Neural crest cell (in vitro differentiated cells): Measurements from ENCODE around the gene SLC25A15. TPM values are rescaled to one million over a fixed set of nuclear protein-coding genes. Genes with fewer than 3 reads are reported as not detected.
"Not testable (repeated sequence)": the region's sequence is repeated elsewhere in the genome, so short reads cannot be mapped to it uniquely, and the experiment has no call there.

Source experiments
- DNase-seq: peaks from one replicate; pipeline ENCODE4 v3.0.0; 2021; ENCODE audit warnings: low read depth, mixed read lengths, low spot score
- H3K27ac Mint-ChIP-seq: one replicate; pipeline ENCODE4 v1.8.0; 2021; ENCODE audit warnings: mild to moderate bottlenecking, mixed read lengths; ENCODE audit not compliant: unreplicated experiment
- H3K27me3 Mint-ChIP-seq: 2 replicates; pipeline ENCODE4 v1.8.0; 2021; ENCODE audit warnings: low read depth, mild to moderate bottlenecking, mixed read lengths
- H3K36me3 Mint-ChIP-seq: 2 replicates; pipeline ENCODE4 v1.8.0; 2021; ENCODE audit warnings: low read depth, mild to moderate bottlenecking, mixed read lengths
- H3K4me1 Mint-ChIP-seq: 2 replicates; pipeline ENCODE4 v1.8.0; 2021; ENCODE audit warnings: mixed read lengths
- H3K4me3 Mint-ChIP-seq: one replicate; pipeline ENCODE4 v1.8.0; 2021; ENCODE audit warnings: mild to moderate bottlenecking, mixed read lengths
- H3K9me3 Mint-ChIP-seq: 2 replicates; pipeline ENCODE4 v1.8.0; 2021; ENCODE audit warnings: mixed read lengths
- CTCF ChIP-seq: fragments of 200-600 bp; sonication (generic); conservative IDR thresholded peaks from 2 replicates; pipeline ENCODE4 v1.5.0; 2021; ENCODE audit warnings: antibody characterized with exemption, mild to moderate bottlenecking
- microRNA-seq: library from miRNA; unstranded; fragments of <30 nt; microRNA quantifications from one replicate; pipeline ENCODE4, GENCODE V29; 2020
- total RNA-seq: library from RNA; stranded (reverse); gene quantifications from 2 replicates; pipeline ENCODE4 v1.2.1, GENCODE V29; 2021

SLC25A15 gene
- total RNA-seq, 1 donor from 2014 or later, result 23.5 TPM

DNA sequence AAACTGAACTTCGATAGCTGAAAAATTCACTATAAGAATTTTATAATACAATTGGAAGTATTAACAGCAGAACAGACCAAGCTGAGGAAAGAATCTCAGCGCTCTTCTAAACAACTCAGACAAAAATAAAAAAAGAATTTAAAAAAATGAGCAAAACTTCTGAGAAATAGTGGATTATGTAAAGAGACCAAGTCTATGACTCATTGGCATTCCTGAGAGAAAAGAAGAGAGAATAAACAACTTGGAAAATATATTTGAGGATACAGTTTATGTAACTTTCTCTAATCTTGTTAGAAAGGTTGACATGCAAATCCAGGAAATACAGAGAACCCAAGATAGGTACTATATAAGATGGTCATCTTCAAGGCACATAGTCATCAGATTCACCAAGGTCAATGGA is 25.4 kb downstream of the SLC25A15 start:
- no peak for TF ChIP-seq CTCF
- Mint-ChIP-seq H3K4me1 (no peaks in the 10 kb centered on the region), H3K4me3 (no peak overlapping the region), H3K36me3 (peaks cover 61% of the 10 kb centered on the region), H3K9me3 (peaks cover 25% of the 10 kb centered on the region), H3K27ac (no peak overlapping the region), H3K27me3 (no peaks in the 10 kb centered on the region)
- no peak for DNase-seq

DNA sequence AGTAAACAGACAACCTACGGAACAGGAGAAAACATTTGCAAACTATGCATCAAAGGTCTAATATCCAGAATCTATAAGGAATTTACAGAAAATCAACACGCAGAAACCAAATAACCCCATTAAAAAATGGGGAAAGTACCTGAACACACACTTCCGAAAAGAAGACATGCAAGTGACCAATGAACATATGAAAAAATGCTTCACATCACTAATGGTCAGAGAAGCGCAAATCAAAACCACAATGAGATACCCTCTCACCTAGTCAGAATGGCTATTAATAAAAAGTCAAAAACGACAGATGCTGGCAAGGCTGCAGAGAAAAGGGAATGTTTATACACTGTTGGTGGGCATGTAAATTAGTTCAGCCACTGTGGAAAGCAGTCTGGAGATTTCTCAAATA is 29.5 kb downstream of the SLC25A15 start:
- no peak overlapping the region for H3K27ac Mint-ChIP-seq
- H3K4me1 Mint-ChIP-seq, result no peaks in the 10 kb centered on the region
- H3K9me3 Mint-ChIP-seq, result peaks cover 25% of the 10 kb centered on the region

DNA sequence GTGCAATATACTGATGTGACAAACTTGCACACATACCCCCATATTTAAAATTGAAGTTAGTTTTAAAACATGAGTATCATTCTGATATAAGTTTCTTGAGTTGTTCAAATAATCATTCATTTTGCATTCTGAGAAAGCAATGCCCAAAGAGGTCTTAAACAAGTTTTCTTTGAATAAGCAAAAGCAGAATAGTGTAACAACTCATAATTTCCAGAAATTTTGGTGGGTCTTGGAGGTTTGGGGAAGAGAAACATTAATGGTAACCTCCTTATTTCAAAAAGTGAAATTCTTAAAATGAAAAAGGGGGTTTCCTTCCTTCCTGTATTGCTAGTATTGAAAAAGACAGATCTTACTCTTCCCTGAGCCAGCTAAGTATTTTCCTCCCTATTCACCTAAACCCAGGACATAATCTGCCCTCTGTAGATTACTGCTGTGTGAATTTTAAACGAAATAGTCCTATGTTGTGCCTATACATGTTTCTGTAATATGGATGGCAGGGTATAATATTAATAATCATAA is 30.4 kb downstream of the SLC25A15 start:
- H3K4me1 Mint-ChIP-seq, result no peaks in the 10 kb centered on the region
- H3K27ac Mint-ChIP-seq, result no peak overlapping the region
- H3K4me3 Mint-ChIP-seq, result no peak overlapping the region
- no peak for TF ChIP-seq CTCF
- no peak for DNase-seq
- H3K27me3 Mint-ChIP-seq, result no peaks in the 10 kb centered on the region
- H3K9me3 Mint-ChIP-seq, result peaks cover 24% of the 10 kb centered on the region
- peaks cover 32% of the 10 kb centered on the region for H3K36me3 Mint-ChIP-seq

More for the DNA sequence above, 29.5 kb downstream of the SLC25A15 start:
- Mint-ChIP-seq H3K36me3 (peaks cover 40% of the 10 kb centered on the region), H3K27me3 (no peaks in the 10 kb centered on the region), H3K4me3 (no peak overlapping the region)
- no peak for TF ChIP-seq CTCF
- DNase-seq, result no peak

DNA sequence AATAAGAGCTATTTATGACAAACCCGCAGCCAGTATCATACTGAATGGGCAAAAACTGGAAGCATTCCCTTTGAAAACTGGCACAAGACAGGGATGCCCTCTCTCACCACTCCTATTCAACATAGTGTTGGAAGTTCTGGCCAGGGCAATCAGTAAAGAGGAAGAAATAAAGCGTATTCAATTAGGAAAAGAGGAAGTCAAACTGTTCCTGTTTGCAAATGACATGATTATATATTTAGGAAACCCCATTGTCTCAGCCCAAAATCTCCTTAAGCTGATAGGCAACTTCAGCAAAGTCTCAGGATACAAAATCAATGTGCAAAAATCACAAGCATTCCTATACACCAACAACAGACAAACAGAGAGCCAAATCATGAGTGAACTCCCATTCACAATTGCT is 50.3 kb downstream of the SLC25A15 start:
- not testable (repeated sequence) for H3K27ac Mint-ChIP-seq, H3K27me3 Mint-ChIP-seq, H3K4me3 Mint-ChIP-seq, DNase-seq
- peaks cover 11% of the 10 kb centered on the region for H3K4me1 Mint-ChIP-seq
- peaks cover 14% of the 10 kb centered on the region for H3K9me3 Mint-ChIP-seq
- H3K36me3 Mint-ChIP-seq, result peaks cover 26% of the 10 kb centered on the region

GRCh38 chr13:40840955-40841354 is 51.5 kb downstream of the SLC25A15 start:
- not testable (repeated sequence) for H3K27ac Mint-ChIP-seq, H3K4me3 Mint-ChIP-seq, H3K27me3 Mint-ChIP-seq, DNase-seq, H3K4me1 Mint-ChIP-seq
- Mint-ChIP-seq H3K9me3 (peaks cover 14% of the 10 kb centered on the region), H3K36me3 (peaks cover 26% of the 10 kb centered on the region)

Small RNA genes within 50 kb of the gene (microRNA-seq; reads per million reads assigned to microRNA genes)
- not detected for gene MIR621

Other genes with a start within 250 kb of the SLC25A15 start
- gene FOXO1, start 123.0 kb upstream of the SLC25A15 start, total RNA-seq, result 8.9 and 10.8 TPM in 2 replicates
- gene MRPS31, start 18.4 kb upstream of the SLC25A15 start, total RNA-seq, result 32.0 and 34.6 TPM in 2 replicates
- gene ELF1, start 229.7 kb downstream of the SLC25A15 start, total RNA-seq, result 18.0 and 19.2 TPM in 2 replicates